Astrocyte (in vitro differentiated cells and primary cell): ENCODE data around the gene LMOD1. TPM values are rescaled to one million over a fixed set of nuclear protein-coding genes. Genes with fewer than 3 reads are reported as not detected.

Source experiments
- DNase-seq: peaks from one replicate; pipeline ENCODE4 v3.0.0-alpha.2; 2010; ENCODE audit warnings: low read depth
- FAIRE-seq: peaks from 2 replicates; lab custom pipeline; 2011; peaks lifted over from hg19 to GRCh38; lab: Jason Lieb, UNC
- H2AFZ ChIP-seq: 2 replicates; pipeline ENCODE4 v1.6.0; 2012; ENCODE audit warnings: low read depth, low read length, inconsistent platforms
- H3K27ac ChIP-seq: 2 replicates; pipeline ENCODE4 v1.5.1; 2011; ENCODE audit warnings: low read depth, low read length, inconsistent platforms
- H3K27me3 ChIP-seq: 2 replicates; pipeline ENCODE4 v1.6.0; 2011; ENCODE audit warnings: low read length, inconsistent platforms; ENCODE audit not compliant: insufficient read depth
- H3K36me3 ChIP-seq: 2 replicates; pipeline ENCODE4 v1.5.1; 2011; ENCODE audit warnings: low read length, inconsistent platforms; ENCODE audit not compliant: insufficient read depth
- H3K4me1 ChIP-seq: 2 replicates; pipeline ENCODE4 v1.5.1; 2011; ENCODE audit warnings: low read length, inconsistent platforms; ENCODE audit not compliant: insufficient read depth
- H3K4me2 ChIP-seq: 2 replicates; pipeline ENCODE4 v1.6.0; 2012; ENCODE audit warnings: low read length, inconsistent platforms
- H3K4me3 ChIP-seq: 2 replicates; pipeline ENCODE4 v1.5.1; 2011; ENCODE audit warnings: low read depth, mild to moderate bottlenecking, low read length, inconsistent platforms; ENCODE audit not compliant: insufficient read depth
- H3K79me2 ChIP-seq: 2 replicates; pipeline ENCODE4 v1.6.0; 2012; ENCODE audit warnings: mild to moderate bottlenecking, low read length, inconsistent platforms; ENCODE audit not compliant: insufficient read depth
- H3K9ac ChIP-seq: 2 replicates; pipeline ENCODE4 v1.6.0; 2012; ENCODE audit warnings: mild to moderate bottlenecking, low read length, inconsistent platforms
- H3K9me3 ChIP-seq: 2 replicates; pipeline ENCODE4 v1.5.1; 2012; ENCODE audit warnings: low read depth, mild to moderate bottlenecking, low read length, inconsistent platforms; ENCODE audit not compliant: insufficient read depth
- H4K20me1 ChIP-seq: 2 replicates; pipeline ENCODE4 v1.6.0; 2012; ENCODE audit warnings: low read length, inconsistent platforms; ENCODE audit not compliant: insufficient read depth
- H3K27ac Mint-ChIP-seq: one replicate; pipeline ENCODE4 v1.8.0; 2021; ENCODE audit warnings: mild to moderate bottlenecking, mixed read lengths; ENCODE audit not compliant: unreplicated experiment
- H3K27me3 Mint-ChIP-seq: one replicate; pipeline ENCODE4 v1.8.0; 2021; ENCODE audit warnings: low read depth, mixed read lengths; ENCODE audit not compliant: unreplicated experiment
- H3K36me3 Mint-ChIP-seq: one replicate; pipeline ENCODE4 v1.8.0; 2021; ENCODE audit warnings: low read depth, mixed read lengths; ENCODE audit not compliant: unreplicated experiment
- H3K4me1 Mint-ChIP-seq: one replicate; pipeline ENCODE4 v1.8.0; 2021; ENCODE audit warnings: low read depth, mixed read lengths; ENCODE audit not compliant: unreplicated experiment
- H3K4me3 Mint-ChIP-seq: one replicate; pipeline ENCODE4 v1.8.0; 2021; ENCODE audit warnings: mild to moderate bottlenecking, moderate library complexity, mixed read lengths; ENCODE audit not compliant: unreplicated experiment
- H3K9me3 Mint-ChIP-seq: one replicate; pipeline ENCODE4 v1.8.0; 2021; ENCODE audit warnings: mild to moderate bottlenecking, mixed read lengths; ENCODE audit not compliant: unreplicated experiment
- EZH2 ChIP-seq: IDR thresholded peaks from 2 replicates; pipeline ENCODE4 v1.6.1; 2012; ENCODE audit warnings: mild to moderate bottlenecking, low read length, inconsistent platforms; ENCODE audit not compliant: insufficient read depth
- total RNA-seq: library from RNA; stranded (reverse); gene quantifications from 2 replicates; pipeline ENCODE4 v1.2.1, GENCODE V29; 2021
- TF ChIP-seq, protein P1 (sequence below): IDR thresholded peaks from 2 replicates; pipeline ENCODE4 v1.5.1; 2011; ENCODE audit warnings: low read depth, mild to moderate bottlenecking, inconsistent platforms, low read length, moderate library complexity; ENCODE audit not compliant: insufficient read depth

Gene LMOD1
- total RNA-seq, 1 donor from 2014 or later = 13.2 TPM

GRCh38 chr1:201937624-201938213 lies 8.6 kb downstream of the LMOD1 start:
- H3K9ac ChIP-seq = no peak overlapping the region
- peaks cover 10% of the 10 kb centered on the region for H3K36me3 Mint-ChIP-seq
- no peaks in the 10 kb centered on the region for H3K27me3 ChIP-seq
- H3K4me3 ChIP-seq = no peak overlapping the region
- no peaks in the 10 kb centered on the region for H3K36me3 ChIP-seq
- peaks cover 18% of the 10 kb centered on the region for H3K4me1 Mint-ChIP-seq
- no peaks in the 10 kb centered on the region for H4K20me1 ChIP-seq
- H3K79me2 ChIP-seq = no peaks in the 10 kb centered on the region
- no peak overlapping the region for H2AFZ ChIP-seq
- DNase-seq = peak; percentile 81
- no peaks in the 10 kb centered on the region for H3K9me3 ChIP-seq
- FAIRE-seq = peak; percentile 70
- H3K9me3 Mint-ChIP-seq = no peaks in the 10 kb centered on the region
- H3K27ac ChIP-seq = no peak overlapping the region
- TF ChIP-seq, protein P1, sequence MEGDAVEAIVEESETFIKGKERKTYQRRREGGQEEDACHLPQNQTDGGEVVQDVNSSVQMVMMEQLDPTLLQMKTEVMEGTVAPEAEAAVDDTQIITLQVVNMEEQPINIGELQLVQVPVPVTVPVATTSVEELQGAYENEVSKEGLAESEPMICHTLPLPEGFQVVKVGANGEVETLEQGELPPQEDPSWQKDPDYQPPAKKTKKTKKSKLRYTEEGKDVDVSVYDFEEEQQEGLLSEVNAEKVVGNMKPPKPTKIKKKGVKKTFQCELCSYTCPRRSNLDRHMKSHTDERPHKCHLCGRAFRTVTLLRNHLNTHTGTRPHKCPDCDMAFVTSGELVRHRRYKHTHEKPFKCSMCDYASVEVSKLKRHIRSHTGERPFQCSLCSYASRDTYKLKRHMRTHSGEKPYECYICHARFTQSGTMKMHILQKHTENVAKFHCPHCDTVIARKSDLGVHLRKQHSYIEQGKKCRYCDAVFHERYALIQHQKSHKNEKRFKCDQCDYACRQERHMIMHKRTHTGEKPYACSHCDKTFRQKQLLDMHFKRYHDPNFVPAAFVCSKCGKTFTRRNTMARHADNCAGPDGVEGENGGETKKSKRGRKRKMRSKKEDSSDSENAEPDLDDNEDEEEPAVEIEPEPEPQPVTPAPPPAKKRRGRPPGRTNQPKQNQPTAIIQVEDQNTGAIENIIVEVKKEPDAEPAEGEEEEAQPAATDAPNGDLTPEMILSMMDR = no peak
- no peak for TF ChIP-seq EZH2
- peaks cover 3% of the 10 kb centered on the region for H3K27me3 Mint-ChIP-seq
- H3K4me1 ChIP-seq = peaks cover 7% of the 10 kb centered on the region
- H3K4me2 ChIP-seq = peak overlapping the region; percentile 20
- H3K27ac Mint-ChIP-seq = no peak overlapping the region
- H3K4me3 Mint-ChIP-seq = no peak overlapping the region

DNA sequence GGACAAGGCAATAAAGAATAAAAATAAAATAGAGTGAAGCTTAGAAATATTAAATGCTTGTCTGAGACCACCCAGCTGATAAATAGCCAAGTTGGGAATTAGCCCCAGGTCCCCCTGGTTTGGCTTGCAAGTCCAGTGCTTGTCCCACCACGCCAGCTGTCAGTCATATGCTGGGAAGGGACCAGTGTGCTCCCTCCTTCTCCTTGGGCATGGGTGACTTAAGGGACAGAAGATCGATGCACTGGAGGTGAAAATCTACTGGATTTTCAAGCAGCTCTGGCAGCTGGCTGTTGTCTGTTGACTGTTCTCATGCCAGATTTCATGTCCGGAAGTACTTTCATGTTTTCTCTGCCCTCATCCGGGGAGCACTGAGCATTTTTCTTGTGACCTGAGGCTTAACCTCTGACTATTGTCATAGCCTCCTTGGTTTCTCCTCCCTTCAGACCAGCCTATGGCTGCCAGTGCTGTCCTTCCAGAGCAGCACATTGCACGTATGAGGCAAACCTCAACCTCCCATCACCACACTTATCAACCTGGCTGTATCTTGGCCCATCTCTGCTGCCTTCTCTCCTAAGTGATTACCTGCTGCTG lies 12.4 kb downstream of the LMOD1 start:
- DNase-seq (no peak), FAIRE-seq (peak; percentile 41)
- Histone ChIP-seq H3K9ac (no peak overlapping the region), H3K27ac (no peak overlapping the region), H3K36me3 (no peaks in the 10 kb centered on the region), H3K4me1 (peaks cover 7% of the 10 kb centered on the region), H3K79me2 (no peaks in the 10 kb centered on the region), H3K4me3 (no peak overlapping the region), H2AFZ (peak overlapping the region; percentile 5), H3K9me3 (no peaks in the 10 kb centered on the region), H3K4me2 (peak overlapping the region; percentile 8), H4K20me1 (no peaks in the 10 kb centered on the region), H3K27me3 (no peaks in the 10 kb centered on the region)
- Mint-ChIP-seq H3K36me3 (peaks cover 7% of the 10 kb centered on the region), H3K4me1 (peaks cover 10% of the 10 kb centered on the region), H3K9me3 (no peaks in the 10 kb centered on the region), H3K27ac (peak overlapping the region; percentile 27), H3K27me3 (peaks cover 3% of the 10 kb centered on the region), H3K4me3 (no peak overlapping the region)
- TF ChIP-seq, protein P1 = no peak
- TF ChIP-seq EZH2 = no peak

DNA sequence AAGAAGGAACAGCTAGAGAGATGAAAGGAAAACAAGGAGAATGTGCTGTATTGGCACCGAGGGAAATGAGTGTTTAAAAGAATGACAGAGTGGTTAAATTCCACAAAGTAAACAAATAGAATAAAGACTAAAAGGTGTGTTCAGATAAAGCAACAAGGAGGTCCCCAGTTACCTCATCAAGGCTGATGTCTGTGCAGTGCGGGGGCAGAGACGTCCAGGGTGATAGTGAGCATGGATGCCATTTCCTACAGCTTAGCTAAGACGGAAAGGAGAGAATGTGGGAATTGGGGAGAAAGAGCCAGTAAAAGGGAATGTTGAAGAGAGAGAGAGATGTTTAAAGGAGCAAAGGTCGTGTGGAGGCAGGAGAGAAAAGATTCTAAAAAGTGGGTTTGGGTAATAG lies 15.5 kb downstream of the LMOD1 start:
- H3K4me3 ChIP-seq = no peak overlapping the region
- no peaks in the 10 kb centered on the region for H3K36me3 ChIP-seq
- H3K9ac ChIP-seq = no peak overlapping the region
- no peaks in the 10 kb centered on the region for H4K20me1 ChIP-seq
- H2AFZ ChIP-seq = no peak overlapping the region
- Mint-ChIP-seq H3K27ac (no peak overlapping the region), H3K27me3 (no peaks in the 10 kb centered on the region), H3K4me1 (peaks cover 6% of the 10 kb centered on the region), H3K4me3 (no peak overlapping the region), H3K36me3 (peaks cover 7% of the 10 kb centered on the region), H3K9me3 (no peaks in the 10 kb centered on the region)
- H3K27ac ChIP-seq = no peak overlapping the region
- no peak for DNase-seq
- no peak for FAIRE-seq
- no peaks in the 10 kb centered on the region for H3K79me2 ChIP-seq
- no peaks in the 10 kb centered on the region for H3K9me3 ChIP-seq
- H3K4me2 ChIP-seq = no peak overlapping the region
- H3K4me1 ChIP-seq = peaks cover 7% of the 10 kb centered on the region
- H3K27me3 ChIP-seq = no peaks in the 10 kb centered on the region
- TF ChIP-seq EZH2 = no peak
- TF ChIP-seq, protein P1 = no peak
